HEK293 (cell line): ENCODE data around the gene NHLRC2.

ENCODE experiments used
- BCL11A ChIP-seq: fragments of 450-650 bp; formaldehyde crosslinking; IDR thresholded peaks from 2 replicates; pipeline ENCODE4 v1.5.1; 2016; ENCODE audit warnings: low read depth, missing biosample characterization, missing genetic modification characterization
- HOXA7 ChIP-seq: sonication (generic); formaldehyde crosslinking; IDR thresholded peaks from 2 replicates; pipeline ENCODE4 v1.8.1; 2022; ENCODE audit warnings: missing genetic modification reagents, borderline replicate concordance
- HOXC10 ChIP-seq: sonication (generic); formaldehyde crosslinking; IDR thresholded peaks from 2 replicates; pipeline ENCODE4 v1.8.1; 2023; ENCODE audit warnings: mild to moderate bottlenecking, missing genetic modification reagents
- HOXD13 ChIP-seq: sonication (generic); formaldehyde crosslinking; IDR thresholded peaks from 2 replicates; pipeline ENCODE4 v1.8.0; 2022; ENCODE audit warnings: missing genetic modification reagents, borderline replicate concordance
- PRDM1 ChIP-seq: fragments of 450-650 bp; formaldehyde crosslinking; IDR thresholded peaks from 2 replicates; pipeline ENCODE4; 2016; ENCODE audit warnings: missing biosample characterization, missing genetic modification characterization
- PRDM10 ChIP-seq: fragments of 450-650 bp; formaldehyde crosslinking; IDR thresholded peaks from 2 replicates; pipeline ENCODE4 v1.5.1; 2016; ENCODE audit warnings: missing biosample characterization, missing genetic modification characterization
- SP2 ChIP-seq: fragments of 450-650 bp; formaldehyde crosslinking; IDR thresholded peaks from 2 replicates; pipeline ENCODE4 v1.5.1; 2016; ENCODE audit warnings: missing biosample characterization, missing genetic modification characterization
- TSHZ1 ChIP-seq: fragments of 450-650 bp; formaldehyde crosslinking; IDR thresholded peaks from 2 replicates; pipeline ENCODE4 v1.5.1; 2016; ENCODE audit warnings: missing biosample characterization, missing genetic modification characterization, borderline replicate concordance
- YY1 ChIP-seq: fragments of 450-650 bp; formaldehyde crosslinking; IDR thresholded peaks from 2 replicates; pipeline ENCODE4 v1.5.1; 2018; ENCODE audit warnings: missing biosample characterization, missing genetic modification characterization
- ZBTB26 ChIP-seq: fragments of 450-650 bp; formaldehyde crosslinking; optimal IDR thresholded peaks from 2 replicates; pipeline ENCODE3; 2016; ENCODE audit warnings: missing biosample characterization, mild to moderate bottlenecking, missing genetic modification characterization
- ZBTB49 ChIP-seq: fragments of 450-650 bp; formaldehyde crosslinking; IDR thresholded peaks from 2 replicates; pipeline ENCODE4 v1.5.1; 2016; ENCODE audit warnings: missing biosample characterization, missing genetic modification characterization, low read depth
- ZNF155 ChIP-seq: fragments of 450-650 bp; formaldehyde crosslinking; IDR thresholded peaks from 2 replicates; pipeline ENCODE4 v1.5.1; 2016; ENCODE audit warnings: missing biosample characterization, missing genetic modification characterization
- ZNF157 ChIP-seq: fragments of 450-650 bp; formaldehyde crosslinking; IDR thresholded peaks from 2 replicates; pipeline ENCODE4 v1.5.1; 2016; ENCODE audit warnings: missing biosample characterization, missing genetic modification characterization
- ZNF23 ChIP-seq: fragments of 450-650 bp; formaldehyde crosslinking; IDR thresholded peaks from 2 replicates; pipeline ENCODE4 v1.5.1; 2016; ENCODE audit warnings: missing biosample characterization, missing genetic modification characterization, borderline replicate concordance
- ZNF354C ChIP-seq: fragments of 450-650 bp; formaldehyde crosslinking; IDR thresholded peaks from 2 replicates; pipeline ENCODE4 v1.5.1; 2016; ENCODE audit warnings: missing biosample characterization, missing genetic modification characterization, low read depth, borderline replicate concordance
- ZNF362 ChIP-seq: fragments of 450-650 bp; formaldehyde crosslinking; IDR thresholded peaks from 2 replicates; pipeline ENCODE4 v1.5.1; 2016; ENCODE audit warnings: missing biosample characterization, missing genetic modification characterization
- ZNF391 ChIP-seq: fragments of 450-650 bp; formaldehyde crosslinking; IDR thresholded peaks from 2 replicates; pipeline ENCODE4 v1.5.1; 2016; ENCODE audit warnings: low read depth, missing biosample characterization, missing genetic modification characterization, borderline replicate concordance
- ZNF580 ChIP-seq: fragments of 450-650 bp; formaldehyde crosslinking; IDR thresholded peaks from 2 replicates; pipeline ENCODE4 v1.5.1; 2016; ENCODE audit warnings: missing biosample characterization, missing genetic modification characterization
- ZNF670 ChIP-seq: fragments of 450-650 bp; formaldehyde crosslinking; IDR thresholded peaks from 2 replicates; pipeline ENCODE4 v1.5.1; 2016; ENCODE audit warnings: missing biosample characterization, missing genetic modification characterization, low read depth
- ZNF692 ChIP-seq: fragments of 450-650 bp; formaldehyde crosslinking; IDR thresholded peaks from 2 replicates; pipeline ENCODE4 v1.5.1; 2016; ENCODE audit warnings: missing biosample characterization, missing genetic modification characterization
- ZNF747 ChIP-seq: fragments of 450-650 bp; formaldehyde crosslinking; IDR thresholded peaks from 2 replicates; pipeline ENCODE4 v1.5.1; 2016; ENCODE audit warnings: missing biosample characterization, missing genetic modification characterization
- ZNF76 ChIP-seq: fragments of 450-650 bp; formaldehyde crosslinking; IDR thresholded peaks from 2 replicates; pipeline ENCODE4; 2016; ENCODE audit warnings: low read depth, missing biosample characterization, missing genetic modification characterization, borderline replicate concordance
- ZSCAN5A ChIP-seq: fragments of 450-650 bp; formaldehyde crosslinking; IDR thresholded peaks from 2 replicates; pipeline ENCODE4 v1.5.1; 2016; ENCODE audit warnings: missing biosample characterization, missing genetic modification characterization
- ZXDB ChIP-seq: fragments of 450-650 bp; formaldehyde crosslinking; IDR thresholded peaks from 2 replicates; pipeline ENCODE4 v1.5.1; 2016; ENCODE audit warnings: missing biosample characterization, missing genetic modification characterization

NHLRC2 gene

GRCh38 chr10:113958631-113959382 is 104.3 kb downstream of the NHLRC2 start (continued):
- TF ChIP-seq ZNF76 (tag by site-specific recombination): no peak
- no peak for TF ChIP-seq ZNF670 (tag by site-specific recombination)
- no peak for TF ChIP-seq ZNF362 (tag by site-specific recombination)
- TF ChIP-seq PRDM10 (tag by site-specific recombination): peak; percentile 70; the same call in 1 of the 2 replicates
- no peak for TF ChIP-seq SP2 (tag by site-specific recombination)
- no peak for TF ChIP-seq HOXA7 (CRISPR knock-in tag)
- TF ChIP-seq YY1 (tag by site-specific recombination): no peak
- no peak for TF ChIP-seq BCL11A (tag by site-specific recombination)
- no peak for TF ChIP-seq ZNF692 (tag by site-specific recombination)
- no peak for TF ChIP-seq ZSCAN5A (tag by site-specific recombination)
- no peak for TF ChIP-seq HOXD13 (CRISPR knock-in tag)
- no peak for TF ChIP-seq ZNF580 (tag by site-specific recombination)
- TF ChIP-seq PRDM1: peak; percentile 73
- TF ChIP-seq ZNF391 (tag by site-specific recombination): no peak
- TF ChIP-seq ZNF155: no peak
- no peak for TF ChIP-seq ZXDB (tag by site-specific recombination)
- TF ChIP-seq HOXC10 (CRISPR knock-in tag): no peak
- no peak for TF ChIP-seq ZNF157 (tag by site-specific recombination)
- TF ChIP-seq ZNF23 (tag by site-specific recombination): no peak
- no peak for TF ChIP-seq ZNF747 (tag by site-specific recombination)
- TF ChIP-seq ZBTB49 (tag by site-specific recombination): no peak
- no peak for TF ChIP-seq ZBTB26 (tag by site-specific recombination)
- no peak for TF ChIP-seq ZNF354C (tag by site-specific recombination)
- TF ChIP-seq TSHZ1 (tag by site-specific recombination): no peak
